ENCODE measurements around the gene LINC01488. TPM values are rescaled to one million over a fixed set of nuclear protein-coding genes. Genes with fewer than 3 reads are reported as not detected.

The LINC01488 gene
- total RNA-seq, 2 donors from 2014 or later = not detected

DNA sequence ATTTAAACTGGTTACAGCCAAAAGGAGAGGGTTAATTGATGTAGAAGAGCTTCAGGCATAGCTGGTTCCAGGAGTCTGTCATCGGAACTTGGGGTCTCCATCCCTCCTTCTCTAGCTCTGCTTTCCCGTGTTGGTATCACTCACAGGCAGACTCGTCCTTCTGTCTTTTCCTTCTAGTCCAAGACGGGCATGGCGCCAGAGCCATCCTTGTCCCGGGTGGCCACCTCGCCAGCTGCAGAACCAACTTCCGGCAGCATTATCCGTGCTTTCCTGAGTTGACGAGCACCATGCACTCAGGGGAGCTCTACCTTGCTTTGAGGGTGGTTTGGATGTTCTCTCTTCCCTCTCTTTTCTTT, 14.7 kb downstream of the LINC01488 start:
- H3K9me3 Mint-ChIP-seq = no peaks in the 10 kb centered on the region
- H3K4me3 Mint-ChIP-seq = no peak overlapping the region
- H3K4me1 Mint-ChIP-seq = no peaks in the 10 kb centered on the region
- peaks cover 9% of the 10 kb centered on the region for H3K27me3 Mint-ChIP-seq
- H3K36me3 Mint-ChIP-seq (ENCODE audit: low read depth) = no peaks in the 10 kb centered on the region
- no peak overlapping the region for H3K27ac Mint-ChIP-seq
- no peak for ATAC-seq (replicated peaks)

GRCh38 chr11:69496631-69497220, 15.3 kb downstream of the LINC01488 start:
- Mint-ChIP-seq H3K4me1 (no peaks in the 10 kb centered on the region), H3K4me3 (no peak overlapping the region), H3K27me3 (peaks cover 6% of the 10 kb centered on the region), H3K9me3 (no peaks in the 10 kb centered on the region), H3K27ac (no peak overlapping the region), H3K36me3 (ENCODE audit: low read depth) (no peaks in the 10 kb centered on the region)
- ATAC-seq (replicated peaks) = no peak

- ATAC-seq (replicated peaks) = no peak
- H3K9me3 Mint-ChIP-seq = no peaks in the 10 kb centered on the region
- no peaks in the 10 kb centered on the region for H3K4me1 Mint-ChIP-seq
- H3K27me3 Mint-ChIP-seq = peaks cover 6% of the 10 kb centered on the region
- no peak overlapping the region for H3K4me3 Mint-ChIP-seq
- H3K36me3 Mint-ChIP-seq (ENCODE audit: low read depth) = no peaks in the 10 kb centered on the region
- no peak overlapping the region for H3K27ac Mint-ChIP-seq
Observed at GRCh38 chr11:69497221-69497787, 15.8 kb downstream of the LINC01488 start.

DNA sequence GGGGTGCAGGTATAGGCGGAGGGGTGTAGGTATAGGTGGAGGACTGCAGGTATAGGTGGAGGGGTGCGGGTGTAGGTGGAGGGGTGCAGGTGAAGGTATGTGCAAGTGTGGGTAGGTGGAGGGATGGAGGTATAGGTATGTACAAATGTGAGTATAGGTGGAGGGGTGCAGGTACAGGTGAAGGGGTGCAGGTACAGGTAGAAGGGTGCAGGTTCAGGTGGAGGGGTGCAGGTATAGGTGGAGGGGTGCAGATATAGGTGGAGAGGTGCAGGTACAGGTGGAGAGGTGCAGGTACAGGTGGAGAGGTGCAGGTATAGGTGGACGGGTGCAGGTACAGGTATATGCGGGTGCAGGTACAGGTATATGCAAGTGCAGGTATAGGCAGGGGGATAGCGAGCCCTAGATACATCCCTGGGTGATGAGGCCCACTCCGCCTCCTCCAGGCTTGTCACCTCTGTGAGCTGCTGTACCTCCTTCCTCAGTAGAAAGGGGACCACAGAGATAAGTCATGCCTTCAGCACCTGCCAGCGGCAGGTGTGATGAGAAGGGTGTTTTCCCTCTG, 17.2 kb downstream of the LINC01488 start:
- no peak for ATAC-seq (replicated peaks)
- Mint-ChIP-seq H3K4me1 (no peaks in the 10 kb centered on the region), H3K27me3 (peaks cover 10% of the 10 kb centered on the region), H3K36me3 (ENCODE audit: low read depth) (no peaks in the 10 kb centered on the region), H3K27ac (no peak overlapping the region), H3K9me3 (no peaks in the 10 kb centered on the region), H3K4me3 (no peak overlapping the region)

DNA sequence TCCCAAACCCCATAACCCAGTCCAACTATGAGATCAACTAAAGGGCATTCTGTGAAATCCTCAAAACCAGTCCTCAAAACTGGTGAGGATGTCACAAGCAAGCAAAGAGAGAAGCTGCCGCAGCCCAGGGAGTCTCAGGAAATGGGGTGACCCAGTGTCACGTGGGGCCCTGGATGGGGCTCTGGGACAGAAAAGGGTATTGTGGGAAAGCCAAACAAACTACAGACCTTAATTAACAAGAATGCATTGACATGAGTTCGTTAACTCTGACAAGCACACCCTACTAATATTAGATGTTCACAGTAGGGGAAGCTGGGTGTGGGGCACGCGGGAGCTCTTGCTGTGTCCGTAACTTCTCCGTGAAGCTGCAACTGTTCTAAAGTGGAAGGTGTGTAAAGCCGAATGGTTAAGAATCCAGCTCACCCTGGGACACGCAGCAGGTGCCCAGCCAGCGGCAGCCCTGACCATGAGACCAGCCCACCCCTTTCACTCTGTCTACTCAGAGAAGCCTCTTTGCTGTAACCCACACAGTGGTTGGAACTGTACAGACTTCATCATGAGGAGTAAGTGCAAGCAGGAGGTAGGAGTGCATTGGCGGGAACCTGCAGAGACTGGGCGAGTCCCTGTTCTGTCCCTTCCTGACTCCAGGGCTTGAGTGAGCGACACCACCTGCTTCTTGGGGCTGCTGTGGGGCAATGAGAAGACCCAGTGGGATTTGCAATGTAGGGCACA, 17.9 kb downstream of the LINC01488 start:
- Mint-ChIP-seq H3K9me3 (no peaks in the 10 kb centered on the region), H3K4me1 (no peaks in the 10 kb centered on the region), H3K27ac (no peak overlapping the region), H3K36me3 (ENCODE audit: low read depth) (no peaks in the 10 kb centered on the region), H3K4me3 (no peak overlapping the region), H3K27me3 (peaks cover 10% of the 10 kb centered on the region)
- ATAC-seq (replicated peaks) = no peak

GRCh38 chr11:69499918-69500284, 18.4 kb downstream of the LINC01488 start:
- H3K27me3 Mint-ChIP-seq = peaks cover 10% of the 10 kb centered on the region

GRCh38 chr11:69500285-69501120, 19.0 kb downstream of the LINC01488 start:
- Mint-ChIP-seq H3K4me3 (no peak overlapping the region), H3K36me3 (ENCODE audit: low read depth) (no peaks in the 10 kb centered on the region), H3K4me1 (no peaks in the 10 kb centered on the region), H3K27me3 (peaks cover 10% of the 10 kb centered on the region), H3K27ac (no peak overlapping the region), H3K9me3 (no peaks in the 10 kb centered on the region)
- no peak for ATAC-seq (replicated peaks)

More at GRCh38 chr11:69499918-69500284, 18.4 kb downstream of the LINC01488 start:
- no peak overlapping the region for H3K27ac Mint-ChIP-seq
- H3K4me1 Mint-ChIP-seq = no peaks in the 10 kb centered on the region
- H3K36me3 Mint-ChIP-seq (ENCODE audit: low read depth) = no peaks in the 10 kb centered on the region
- no peak overlapping the region for H3K4me3 Mint-ChIP-seq
- no peak for ATAC-seq (replicated peaks)
- H3K9me3 Mint-ChIP-seq = no peaks in the 10 kb centered on the region

GRCh38 chr11:69501121-69501489, 19.6 kb downstream of the LINC01488 start:
- no peaks in the 10 kb centered on the region for H3K36me3 Mint-ChIP-seq (ENCODE audit: low read depth)
- H3K27ac Mint-ChIP-seq = no peak overlapping the region
- no peaks in the 10 kb centered on the region for H3K9me3 Mint-ChIP-seq
- peaks cover 10% of the 10 kb centered on the region for H3K27me3 Mint-ChIP-seq
- no peak overlapping the region for H3K4me3 Mint-ChIP-seq
- no peak for ATAC-seq (replicated peaks)
- no peaks in the 10 kb centered on the region for H3K4me1 Mint-ChIP-seq

GRCh38 chr11:69501891-69502860, 20.7 kb downstream of the LINC01488 start:
- H3K36me3 Mint-ChIP-seq (ENCODE audit: low read depth) = no peaks in the 10 kb centered on the region
- H3K9me3 Mint-ChIP-seq = no peaks in the 10 kb centered on the region
- H3K4me1 Mint-ChIP-seq = no peaks in the 10 kb centered on the region
- H3K4me3 Mint-ChIP-seq = no peak overlapping the region
- ATAC-seq (replicated peaks) = no peak
- H3K27me3 Mint-ChIP-seq = peaks cover 15% of the 10 kb centered on the region
- no peak overlapping the region for H3K27ac Mint-ChIP-seq

DNA sequence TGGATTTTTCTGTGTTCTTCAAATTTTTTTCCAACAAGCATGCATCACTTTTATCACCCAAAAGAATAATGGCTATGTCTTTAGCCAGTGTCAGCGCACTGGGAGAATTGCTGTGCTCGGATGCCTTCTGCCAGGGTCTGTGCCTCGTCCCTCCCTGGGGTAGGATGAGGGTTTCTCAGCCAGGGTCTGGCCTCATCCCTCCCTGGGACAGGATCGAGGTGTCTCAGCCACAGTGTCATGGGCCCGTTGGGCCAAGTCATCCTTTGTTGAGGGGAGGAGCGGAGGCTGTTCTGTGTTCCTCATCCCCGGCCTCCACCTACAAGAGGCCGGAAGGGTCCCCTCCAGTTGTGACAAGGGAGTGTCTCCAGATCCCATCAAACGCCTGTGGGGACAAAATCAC, 22.7 kb downstream of the LINC01488 start:
- H3K27me3 Mint-ChIP-seq = peaks cover 15% of the 10 kb centered on the region
- no peak for ATAC-seq (replicated peaks)
- no peaks in the 10 kb centered on the region for H3K36me3 Mint-ChIP-seq (ENCODE audit: low read depth)
- H3K4me1 Mint-ChIP-seq = no peaks in the 10 kb centered on the region
- H3K27ac Mint-ChIP-seq = no peak overlapping the region
- no peaks in the 10 kb centered on the region for H3K9me3 Mint-ChIP-seq
- no peak overlapping the region for H3K4me3 Mint-ChIP-seq

DNA sequence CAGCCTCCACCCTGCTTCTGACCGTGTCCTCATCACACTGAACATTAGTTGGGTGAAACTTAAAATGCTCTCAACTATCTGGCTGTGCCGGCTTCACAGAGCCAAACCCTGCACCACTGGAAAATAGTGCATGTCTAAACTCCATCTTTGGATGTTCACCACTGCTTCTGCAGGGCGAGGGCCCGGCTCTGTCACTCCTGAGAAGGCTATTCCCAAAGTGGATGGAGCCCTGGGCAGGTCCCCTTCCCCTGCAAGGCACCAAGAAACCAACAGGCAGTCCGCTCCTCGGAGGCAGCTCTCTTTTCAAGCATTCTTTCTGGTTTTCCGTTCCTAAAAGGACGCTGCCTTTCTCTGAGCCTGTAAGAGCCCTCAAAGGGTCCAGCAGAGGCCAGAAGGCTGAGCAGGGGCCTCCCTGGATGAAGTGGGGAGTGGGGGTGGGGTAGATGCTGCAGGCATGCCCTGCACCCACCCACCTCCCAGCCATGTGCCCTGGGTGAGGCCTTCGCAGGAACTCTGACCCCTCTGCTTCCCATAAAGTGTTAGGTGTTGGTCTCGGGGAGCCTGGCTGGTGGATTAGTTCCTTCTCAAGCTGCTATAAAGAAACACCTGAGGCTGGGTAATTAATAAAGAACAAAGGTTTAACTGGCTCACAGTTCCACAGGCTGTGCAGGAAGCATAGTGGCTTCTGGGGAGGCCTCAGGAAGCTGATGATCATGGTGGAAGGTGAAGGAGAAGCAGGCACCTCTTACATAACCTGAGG, 23.3 kb downstream of the LINC01488 start:
- Mint-ChIP-seq H3K36me3 (ENCODE audit: low read depth) (no peaks in the 10 kb centered on the region), H3K27ac (no peak overlapping the region), H3K4me1 (no peaks in the 10 kb centered on the region), H3K27me3 (peaks cover 15% of the 10 kb centered on the region), H3K4me3 (no peak overlapping the region), H3K9me3 (no peaks in the 10 kb centered on the region)
- no peak for ATAC-seq (replicated peaks)

- no peak overlapping the region for H3K27ac Mint-ChIP-seq
- no peaks in the 10 kb centered on the region for H3K9me3 Mint-ChIP-seq
- no peak overlapping the region for H3K4me3 Mint-ChIP-seq
- H3K4me1 Mint-ChIP-seq = no peaks in the 10 kb centered on the region
- no peak for ATAC-seq (replicated peaks)
- peaks cover 8% of the 10 kb centered on the region for H3K27me3 Mint-ChIP-seq
- no peaks in the 10 kb centered on the region for H3K36me3 Mint-ChIP-seq (ENCODE audit: low read depth)
Observed at GRCh38 chr11:69508974-69509373, 27.5 kb downstream of the LINC01488 start.

DNA sequence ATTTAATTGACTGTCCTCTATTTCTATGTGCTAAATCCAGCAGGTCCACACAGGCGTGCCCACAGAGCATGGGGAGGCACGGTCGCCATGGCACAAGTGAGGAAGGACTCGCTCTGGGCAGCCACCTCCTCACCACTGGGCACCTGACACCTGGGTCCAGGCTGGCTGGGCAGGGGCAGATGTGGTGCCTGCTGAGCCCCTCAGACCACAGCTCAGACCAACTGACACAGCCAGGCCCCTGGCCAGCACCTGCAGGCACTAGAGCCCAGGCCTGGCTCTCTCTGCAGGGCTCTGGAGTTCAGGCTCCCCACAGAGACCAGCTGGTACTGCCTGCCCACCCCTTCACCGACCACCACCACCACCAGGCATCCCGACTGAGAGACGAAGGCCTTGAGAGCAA, 27.9 kb downstream of the LINC01488 start:
- Mint-ChIP-seq H3K9me3 (no peaks in the 10 kb centered on the region), H3K4me1 (no peaks in the 10 kb centered on the region)

More for the DNA sequence above, 27.9 kb downstream of the LINC01488 start:
- Mint-ChIP-seq H3K27ac (no peak overlapping the region), H3K4me3 (no peak overlapping the region), H3K36me3 (ENCODE audit: low read depth) (no peaks in the 10 kb centered on the region), H3K27me3 (peaks cover 8% of the 10 kb centered on the region)
- ATAC-seq (replicated peaks) = no peak
